Heart right ventricle (tissue), 16 donors: Measurements from ENCODE around the gene CREB3L2. TPM values are rescaled to one million over a fixed set of nuclear protein-coding genes. Genes with fewer than 3 reads are reported as not detected.

Source experiments
- ATAC-seq, 8 donors: fragments of 200-7000 bp; cut with Tn5 transposase; one replicate each; pipeline ENCODE4 v1.9.1; 2020; ENCODE audit warnings: mild to moderate bottlenecking in 8 of 8, moderate library complexity in 8 of 8, moderate number of reproducible peaks in 1 of 8
- DNase-seq, 2 donors: peaks; one replicate each; pipeline ENCODE4 v3.0.0-alpha.2; 2020
- H3K27ac ChIP-seq, 10 donors: fragments of 200-600 bp; sonication (generic) in 2 of 10; one replicate each; pipeline versions ENCODE4 v1.5.0 to v1.8.0; 2020 to 2022; ENCODE audit warnings: mild to moderate bottlenecking in 3 of 10
- H3K27me3 ChIP-seq, 7 donors: fragments of 200-600 bp; one replicate each; pipeline ENCODE4 v1.8.0; 2021 to 2022; ENCODE audit warnings: mild to moderate bottlenecking in 2 of 7
- H3K36me3 ChIP-seq, 9 donors: fragments of 200-600 bp; sonication (generic) in 1 of 9; one replicate each; pipeline versions ENCODE4 v1.5.0 to v1.8.0; 2020 to 2022; ENCODE audit warnings: mild to moderate bottlenecking in 2 of 9
- H3K4me1 ChIP-seq, 9 donors: fragments of 200-600 bp; sonication (generic) in 1 of 9; one replicate each; pipeline versions ENCODE4 v1.5.0 to v1.8.0; 2020 to 2022; ENCODE audit warnings: mild to moderate bottlenecking in 4 of 9
- H3K4me3 ChIP-seq, 10 donors: fragments of 200-600 bp; sonication (generic) in 2 of 10; one replicate each; pipeline versions ENCODE4 v1.5.0 to v1.8.0; 2020 to 2022; ENCODE audit warnings: mild to moderate bottlenecking in 7 of 10, moderate library complexity in 2 of 10
- H3K9me3 ChIP-seq, 11 donors: fragments of 200-600 bp in 10 of 11; sonication (generic) in 2 of 11; one replicate each; pipeline versions ENCODE4 v1.5.0 to v1.8.0; 2013 to 2022; ENCODE audit warnings: mild to moderate bottlenecking in 2 of 11, control low read depth in 1 of 11, moderate library complexity in 1 of 11
- WGBS, 2 donors: extraction: QIAGEN DNeasy Blood & Tissue Kit; methylation state at CpG; one replicate each; pipeline ENCODE4 v1.1.7; 2013; ENCODE audit warnings: inconsistent platforms in 1 of 2; 5-methylcytosine and 5-hydroxymethylcytosine counted together
- intact Hi-C, 10 donors: fragments of 100-400 bp; cut with DNase I; formaldehyde crosslinking; loops; one replicate each; pipeline versions ENCODE4 v1.11.1 to v1.14.2; 2022
- polyA plus RNA-seq, 2 donors: library from polyadenylated mRNA; stranded (reverse); fragments of 200-250 nt; gene quantifications; one replicate each; pipeline ENCODE4 v1.2.3, GENCODE V29; 2013
- total RNA-seq, 10 donors: library from RNA; stranded (reverse); fragmentation: NEBNext Ultra II Directional in 3 of 10; extraction: Animal tissue kit (Norgen Biotek cat#: 25700) in 3 of 10; gene quantifications; one replicate each; pipeline versions ENCODE4 v1.2.1 to v1.2.4, GENCODE V29; 2021 to 2023
- TF ChIP-seq, protein P1 (sequence below), 9 donors: fragments of 200-600 bp; sonication (generic) in 2 of 9; IDR thresholded peaks; one replicate each; pipeline versions ENCODE4 v1.5.0 to v1.8.0; 2021 to 2022; ENCODE audit warnings: antibody characterized with exemption in 9 of 9, mild to moderate bottlenecking in 5 of 9, moderate library complexity in 1 of 9
- donor health status: Arrhythmogenic right ventricular cardiomyopathy.
- donor health status: ischemic (EF 13 %, LVEDD 7.1; RV severe dilation, severe dysfunction).
- donor health status: healthy with polysubstance abuse.
- donor health status: DM: no; HTN: yes; CAD: no.
- donor health status: DM: no; HTN: no; CAD: no.
- donor health status: ischemic (EF 25% LVEDD 6.9; RV normal size, moderate dysfunction).
- donor health status: ischemic (EF 25% LVEDD 5.7; RV mildly dilated, moderate dysfunction).
- donor health status: healthy.
- donor health status: DM: yes; HTN: yes; CAD: no.
- donor health status: Ischemic cardiomyopathy.
- donor health status: ischemic (EF 35%, LVEDD 5.7; RV mildly dilated, moderate dysfunction).
- donor health status: nonischemic (EF 11% LVEDD 7.7; RV severe dilation, severe dysfunction).
- donor health status: DM: yes; HTN: yes; CAD: no.
- donor health status: PGD.
- donor health status: ischemic (EF 29% LVEDD 5.4; RV normal size, mild dysfunction).
- donor health status: nonischemic (EF 23%, LVEDD 6.1; RV moderate dilation, normal function).

CREB3L2 gene
- total and polyA plus RNA-seq, 12 donors = 4.2 to 34.2 (median 23.3) TPM

- intact Hi-C loops = loop anchor here in 2 of 10 donors (5.0 kb wide), 2 partner anchors 34 to 44 kb away; no protein-coding TSS in a partner anchor
Observed at GRCh38 chr7:137985897-137986251, 16.0 kb downstream of the CREB3L2 start.

GRCh38 chr7:137985253-137985896 lies 16.5 kb downstream of the CREB3L2 start:
- intact Hi-C loops = loop anchor here in 2 of 10 donors (5.0 kb wide), 2 partner anchors 33 to 43 kb away; no protein-coding TSS in a partner anchor
- peaks cover 0 to 10% (median 0%) of the 10 kb centered on the region in 9 donors for H3K36me3 ChIP-seq
- no peak for ATAC-seq
- peaks cover 24 to 100% (median 82%) of the 10 kb centered on the region in 9 donors for H3K4me1 ChIP-seq
- no peak overlapping the region for H3K4me3 ChIP-seq
- H3K27ac ChIP-seq = peak overlapping the region in 5 of 10 donors; percentile 9 to 90 (median 62)
- H3K27me3 ChIP-seq = no peaks in the 10 kb centered on the region
- peaks cover 0 to 10% (median 0%) of the 10 kb centered on the region in 11 donors for H3K9me3 ChIP-seq
- TF ChIP-seq, protein P1, sequence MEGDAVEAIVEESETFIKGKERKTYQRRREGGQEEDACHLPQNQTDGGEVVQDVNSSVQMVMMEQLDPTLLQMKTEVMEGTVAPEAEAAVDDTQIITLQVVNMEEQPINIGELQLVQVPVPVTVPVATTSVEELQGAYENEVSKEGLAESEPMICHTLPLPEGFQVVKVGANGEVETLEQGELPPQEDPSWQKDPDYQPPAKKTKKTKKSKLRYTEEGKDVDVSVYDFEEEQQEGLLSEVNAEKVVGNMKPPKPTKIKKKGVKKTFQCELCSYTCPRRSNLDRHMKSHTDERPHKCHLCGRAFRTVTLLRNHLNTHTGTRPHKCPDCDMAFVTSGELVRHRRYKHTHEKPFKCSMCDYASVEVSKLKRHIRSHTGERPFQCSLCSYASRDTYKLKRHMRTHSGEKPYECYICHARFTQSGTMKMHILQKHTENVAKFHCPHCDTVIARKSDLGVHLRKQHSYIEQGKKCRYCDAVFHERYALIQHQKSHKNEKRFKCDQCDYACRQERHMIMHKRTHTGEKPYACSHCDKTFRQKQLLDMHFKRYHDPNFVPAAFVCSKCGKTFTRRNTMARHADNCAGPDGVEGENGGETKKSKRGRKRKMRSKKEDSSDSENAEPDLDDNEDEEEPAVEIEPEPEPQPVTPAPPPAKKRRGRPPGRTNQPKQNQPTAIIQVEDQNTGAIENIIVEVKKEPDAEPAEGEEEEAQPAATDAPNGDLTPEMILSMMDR (IDR thresholded peaks at IDR 0.05) = no peak
- WGBS, 2 donors = 61 to 71% methylated on average over 8 of the region's 8 CpGs
- no peak for DNase-seq

More at GRCh38 chr7:137985897-137986251, 16.0 kb downstream of the CREB3L2 start:
- TF ChIP-seq, protein P1 (IDR thresholded peaks at IDR 0.05) = no peak
- Histone ChIP-seq H3K36me3 (peaks cover 0 to 10% (median 0%) of the 10 kb centered on the region in 9 donors), H3K27me3 (no peaks in the 10 kb centered on the region), H3K4me1 (peaks cover 24 to 100% (median 80%) of the 10 kb centered on the region in 9 donors), H3K4me3 (no peak overlapping the region), H3K9me3 (peaks cover 0 to 10% (median 0%) of the 10 kb centered on the region in 11 donors), H3K27ac (peak overlapping the region in 7 of 10 donors; percentile 9 to 90 (median 56))
- WGBS, 2 donors = 95 to 99% methylated on average over 3 of the region's 3 CpGs
- ATAC-seq (no peak), DNase-seq (no peak)

- WGBS, 2 donors = 87 to 92% methylated on average over 11 of the region's 11 CpGs
- ATAC-seq (no peak), DNase-seq (no peak)
- peaks cover 0 to 10% (median 0%) of the 10 kb centered on the region in 11 donors for H3K9me3 ChIP-seq
- TF ChIP-seq, protein P1 (IDR thresholded peaks at IDR 0.05) = no peak
- peak overlapping the region in 8 of 10 donors; percentile 27 to 90 (median 42) for H3K27ac ChIP-seq
- no peak overlapping the region for H3K4me3 ChIP-seq
- no peaks in the 10 kb centered on the region for H3K27me3 ChIP-seq
- H3K36me3 ChIP-seq = peaks cover 0 to 10% (median 0%) of the 10 kb centered on the region in 9 donors
- H3K4me1 ChIP-seq = peaks cover 17 to 99% (median 78%) of the 10 kb centered on the region in 9 donors
- intact Hi-C loops = loop anchor here in 2 of 10 donors (5.0 kb wide), 2 partner anchors 32 to 42 kb away; no protein-coding TSS in a partner anchor
Observed at GRCh38 chr7:137984181-137985041, 17.5 kb downstream of the CREB3L2 start.
